Ishikawa (cell line): Measurements from ENCODE around the gene NR1H4.

ENCODE experiments used
- CEBPB ChIP-seq: IDR thresholded peaks from 2 replicates; pipeline ENCODE4 v1.6.1; 2012
- CREB1 ChIP-seq: IDR thresholded peaks from 2 replicates; pipeline ENCODE4 v1.6.1; 2012; ENCODE audit warnings: low read depth
- EGR1 ChIP-seq: IDR thresholded peaks from 2 replicates; pipeline ENCODE4 v1.6.1; 2012
- EP300 ChIP-seq: IDR thresholded peaks from 2 replicates; pipeline ENCODE4 v1.6.1; 2012; ENCODE audit warnings: borderline replicate concordance
- FOXM1 ChIP-seq: IDR thresholded peaks from 2 replicates; pipeline ENCODE4 v1.6.1; 2012; ENCODE audit warnings: low read depth, borderline replicate concordance
- MAX ChIP-seq: IDR thresholded peaks from 2 replicates; pipeline ENCODE4 v1.6.1; 2012
- NFIC ChIP-seq: IDR thresholded peaks from 2 replicates; pipeline ENCODE4 v1.6.1; 2012
- RAD21 ChIP-seq: IDR thresholded peaks from 2 replicates; pipeline ENCODE4 v1.6.1; 2012; ENCODE audit warnings: low read depth
- REST ChIP-seq: IDR thresholded peaks from 2 replicates; pipeline ENCODE4 v1.6.1; 2012; ENCODE audit warnings: low read depth, mild to moderate bottlenecking
- TAF1 ChIP-seq: IDR thresholded peaks from 2 replicates; pipeline ENCODE4 v1.6.1; 2012; ENCODE audit warnings: low read depth, mild to moderate bottlenecking
- TCF12 ChIP-seq: IDR thresholded peaks from 2 replicates; pipeline ENCODE4 v1.6.1; 2012; ENCODE audit warnings: low read depth
- TEAD4 ChIP-seq: IDR thresholded peaks from 2 replicates; pipeline ENCODE4 v1.6.1; 2012
- USF1 ChIP-seq: IDR thresholded peaks from 2 replicates; pipeline ENCODE4 v1.6.1; 2012
- YY1 ChIP-seq: IDR thresholded peaks from 2 replicates; pipeline ENCODE4 v1.6.1; 2012; ENCODE audit warnings: low read depth
- ZBTB7A ChIP-seq: IDR thresholded peaks from 2 replicates; pipeline ENCODE4 v1.6.1; 2012; ENCODE audit warnings: low read depth

NR1H4 gene

GRCh38 chr12:100484183-100484886 is 10.7 kb downstream of the NR1H4 start:
- TF ChIP-seq CREB1 (no peak), TAF1 (no peak), TEAD4 (no peak), RAD21 (no peak), CEBPB (no peak), EP300 (no peak), NFIC (no peak), USF1 (no peak), TCF12 (no peak), EGR1 (no peak), YY1 (no peak), FOXM1 (no peak), MAX (no peak), REST (no peak), ZBTB7A (no peak)

GRCh38 chr12:100484891-100485471 is 11.3 kb downstream of the NR1H4 start:
- TF ChIP-seq EGR1, result no peak
- no peak for TF ChIP-seq CREB1
- TF ChIP-seq FOXM1, result no peak
- no peak for TF ChIP-seq TEAD4
- TF ChIP-seq RAD21, result no peak
- TF ChIP-seq REST, result no peak
- no peak for TF ChIP-seq MAX
- no peak for TF ChIP-seq TCF12
- no peak for TF ChIP-seq YY1
- TF ChIP-seq CEBPB, result no peak
- TF ChIP-seq USF1, result no peak
- TF ChIP-seq NFIC, result no peak
- TF ChIP-seq EP300, result no peak
- TF ChIP-seq ZBTB7A, result no peak
- TF ChIP-seq TAF1, result no peak

GRCh38 chr12:100485983-100486382 is 12.3 kb downstream of the NR1H4 start:
- TF ChIP-seq YY1 (no peak), MAX (no peak), EGR1 (no peak), TAF1 (no peak), EP300 (no peak), RAD21 (no peak), NFIC (no peak), CEBPB (no peak), ZBTB7A (no peak), TEAD4 (no peak), USF1 (no peak), FOXM1 (no peak), TCF12 (no peak), CREB1 (no peak), REST (no peak)
